Omental fat pad (tissue), 4 donors: Measurements from ENCODE around the gene PRDM16. TPM values are rescaled to one million over a fixed set of nuclear protein-coding genes. Genes with fewer than 3 reads are reported as not detected.

Source experiments
- ATAC-seq: fragments of 150-250 bp; one replicate; pipeline ENCODE4 v1.9.1; 2016; ENCODE audit warnings: mild to moderate bottlenecking, moderate library complexity; ENCODE audit not compliant: low FRiP score
- DNase-seq: peaks from one replicate; pipeline ENCODE4 v3.0.0-alpha.2; 2019; ENCODE audit warnings: low spot score
- total RNA-seq, 4 donors: library from RNA; depleted of rRNA; stranded (reverse); fragments of >200 nt; gene quantifications; one replicate each; pipeline ENCODE4 v1.1.0, GENCODE V29; 2016
- TF ChIP-seq, protein P1 (sequence below), 3 donors: fragments of 450-650 bp; IDR thresholded peaks; one replicate each; pipeline ENCODE4 v1.5.1; 2016 to 2017; ENCODE audit warnings: antibody characterized with exemption in 3 of 3, mild to moderate bottlenecking in 3 of 3, moderate library complexity in 2 of 3

Gene PRDM16
- total RNA-seq, 4 donors from 2014 or later = 0.19 to 3.8 (median 1.8) TPM

DNA sequence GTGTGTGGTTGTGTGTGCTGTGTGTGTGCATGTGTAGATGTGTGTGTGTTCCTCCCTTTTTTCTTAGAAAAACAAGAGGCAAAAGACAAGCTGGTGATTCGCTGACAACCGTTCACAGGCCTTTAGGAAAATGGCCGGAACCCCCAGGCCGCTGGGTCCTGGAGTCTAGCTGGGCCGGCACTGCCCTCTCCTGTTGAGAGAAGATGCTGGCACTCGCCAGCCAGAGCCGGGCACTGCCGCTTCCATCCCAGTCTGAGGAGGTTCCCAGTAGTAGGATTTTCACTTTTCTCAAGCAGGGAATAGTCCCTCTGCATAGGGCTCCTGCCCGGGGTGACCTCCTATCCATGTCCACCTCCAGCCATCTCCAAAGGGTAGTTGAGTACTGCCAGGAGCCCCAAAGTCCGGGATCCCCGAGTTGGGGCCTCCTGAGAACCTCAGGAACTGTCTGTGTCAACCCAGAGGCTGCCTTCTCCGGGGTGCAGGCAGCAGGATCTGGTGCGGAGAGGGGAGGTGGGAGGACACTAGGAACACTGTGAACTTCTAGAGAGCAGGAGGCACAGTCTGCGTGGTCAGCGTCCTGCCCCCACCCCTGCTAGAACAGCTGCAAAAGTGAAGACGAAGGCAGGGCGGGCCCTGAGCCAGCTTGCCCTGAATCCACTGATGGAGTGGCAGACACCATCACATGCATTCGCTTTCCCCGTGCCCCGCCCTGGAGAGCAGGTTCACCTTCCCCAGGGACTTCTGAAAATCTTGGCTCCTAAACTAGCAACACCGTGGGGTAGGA is 341.3 kb downstream of the PRDM16 start:
- TF ChIP-seq, protein P1, sequence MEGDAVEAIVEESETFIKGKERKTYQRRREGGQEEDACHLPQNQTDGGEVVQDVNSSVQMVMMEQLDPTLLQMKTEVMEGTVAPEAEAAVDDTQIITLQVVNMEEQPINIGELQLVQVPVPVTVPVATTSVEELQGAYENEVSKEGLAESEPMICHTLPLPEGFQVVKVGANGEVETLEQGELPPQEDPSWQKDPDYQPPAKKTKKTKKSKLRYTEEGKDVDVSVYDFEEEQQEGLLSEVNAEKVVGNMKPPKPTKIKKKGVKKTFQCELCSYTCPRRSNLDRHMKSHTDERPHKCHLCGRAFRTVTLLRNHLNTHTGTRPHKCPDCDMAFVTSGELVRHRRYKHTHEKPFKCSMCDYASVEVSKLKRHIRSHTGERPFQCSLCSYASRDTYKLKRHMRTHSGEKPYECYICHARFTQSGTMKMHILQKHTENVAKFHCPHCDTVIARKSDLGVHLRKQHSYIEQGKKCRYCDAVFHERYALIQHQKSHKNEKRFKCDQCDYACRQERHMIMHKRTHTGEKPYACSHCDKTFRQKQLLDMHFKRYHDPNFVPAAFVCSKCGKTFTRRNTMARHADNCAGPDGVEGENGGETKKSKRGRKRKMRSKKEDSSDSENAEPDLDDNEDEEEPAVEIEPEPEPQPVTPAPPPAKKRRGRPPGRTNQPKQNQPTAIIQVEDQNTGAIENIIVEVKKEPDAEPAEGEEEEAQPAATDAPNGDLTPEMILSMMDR (IDR thresholded peaks at IDR 0.05) = no peak
- ATAC-seq = no peak
- DNase-seq = no peak

DNA sequence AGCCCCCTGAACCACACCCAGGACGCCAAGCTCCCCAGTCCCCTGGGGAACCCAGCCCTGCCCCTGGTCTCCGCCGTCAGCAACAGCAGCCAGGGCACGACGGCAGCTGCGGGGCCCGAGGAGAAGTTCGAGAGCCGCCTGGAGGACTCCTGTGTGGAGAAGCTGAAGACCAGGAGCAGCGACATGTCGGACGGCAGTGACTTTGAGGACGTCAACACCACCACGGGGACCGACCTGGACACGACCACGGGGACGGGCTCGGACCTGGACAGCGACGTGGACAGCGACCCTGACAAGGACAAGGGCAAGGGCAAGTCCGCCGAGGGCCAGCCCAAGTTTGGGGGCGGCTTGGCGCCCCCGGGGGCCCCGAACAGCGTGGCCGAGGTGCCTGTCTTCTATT is 342.8 kb downstream of the PRDM16 start:
- no peak for DNase-seq
- no peak for ATAC-seq
- TF ChIP-seq, protein P1 (IDR thresholded peaks at IDR 0.05) = no peak

- TF ChIP-seq, protein P1 (IDR thresholded peaks at IDR 0.05) = no peak
- DNase-seq = no peak
- no peak for ATAC-seq
These were observed 343.4 kb downstream of the PRDM16 start for GRCh38 chr1:3412376-3412775.

DNA sequence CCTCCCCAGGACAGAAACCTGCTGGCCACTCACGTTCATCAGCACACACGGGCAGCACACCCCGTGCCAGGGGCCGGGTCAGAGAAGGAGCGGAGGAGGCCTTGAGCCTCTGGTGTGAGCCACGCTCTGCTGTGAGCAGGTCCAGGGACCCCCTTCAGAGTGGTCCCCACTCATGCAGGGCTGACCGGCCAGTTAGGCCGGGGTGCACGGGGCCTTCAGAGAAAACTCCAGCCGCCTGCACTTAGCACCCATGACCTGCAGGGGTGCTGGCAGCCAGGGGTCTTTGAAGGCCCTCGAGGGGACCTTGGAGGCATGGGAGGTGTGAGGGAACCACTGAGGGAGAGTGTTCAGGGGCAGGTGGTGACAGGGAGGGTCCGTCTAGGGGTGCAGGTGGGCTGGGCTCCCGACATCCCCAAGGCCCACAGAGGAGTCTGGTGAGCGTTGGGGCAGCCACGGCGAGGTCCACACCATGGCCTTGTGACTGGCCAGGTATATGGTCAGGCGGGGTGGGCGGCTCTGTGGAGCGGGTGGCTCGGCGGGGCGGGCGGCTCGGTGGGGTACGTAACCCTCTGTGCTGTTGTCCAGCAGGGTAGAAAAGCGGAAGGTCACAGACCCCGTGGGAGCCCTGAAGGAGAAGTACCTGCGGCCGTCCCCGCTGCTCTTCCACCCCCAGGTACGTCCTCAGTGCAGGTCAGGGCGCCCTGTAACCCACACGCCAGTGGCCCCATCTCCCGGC is 345.1 kb downstream of the PRDM16 start:
- ATAC-seq = no peak
- no peak for DNase-seq
- TF ChIP-seq, protein P1 (IDR thresholded peaks at IDR 0.05) = no peak

- TF ChIP-seq, protein P1 (IDR thresholded peaks at IDR 0.05) = no peak
- DNase-seq (no peak), ATAC-seq (no peak)
These were observed 346.5 kb downstream of the PRDM16 start for GRCh38 chr1:3415260-3416090.

GRCh38 chr1:3417082-3417739 is 348.2 kb downstream of the PRDM16 start:
- ATAC-seq (no peak), DNase-seq (no peak)
- TF ChIP-seq, protein P1 (IDR thresholded peaks at IDR 0.05) = no peak
